DOHH2 (cell line): ENCODE data around the gene MRC2.
"Not testable (repeated sequence)": the region's sequence is repeated elsewhere in the genome, so short reads cannot be mapped to it uniquely, and the experiment has no call there.

ENCODE experiments used
- H3F3A ChIP-seq: fragments of 200-600 bp; sonication (generic), shearing (Covaris generic); 2 replicates; pipeline ENCODE4 v1.6.0; 2016; ENCODE audit warnings: antibody characterized with exemption, mild to moderate bottlenecking; ENCODE audit not compliant: control insufficient read depth, insufficient read depth
- H3K27ac ChIP-seq: fragments of 200-600 bp; sonication (generic); 2 replicates; pipeline ENCODE4 v1.5.1; 2014; ENCODE audit warnings: low read depth, mild to moderate bottlenecking, low read length, moderate library complexity
- H3K27me3 ChIP-seq: fragments of 200-600 bp; sonication (generic); 2 replicates; pipeline ENCODE4 v1.6.1; 2014; ENCODE audit warnings: mild to moderate bottlenecking, low read length, mixed read lengths; ENCODE audit not compliant: control insufficient read depth
- H3K36me3 ChIP-seq: fragments of 200-600 bp; sonication (generic); 2 replicates; pipeline ENCODE4 v1.6.1; 2014; ENCODE audit warnings: mild to moderate bottlenecking, low read length, moderate library complexity, mixed read lengths; ENCODE audit not compliant: control insufficient read depth
- H3K4me1 ChIP-seq: fragments of 200-600 bp; sonication (generic); 2 replicates; pipeline ENCODE4 v1.6.1; 2014; ENCODE audit warnings: mild to moderate bottlenecking, low read length, mixed read lengths; ENCODE audit not compliant: control insufficient read depth
- H3K4me2 ChIP-seq: fragments of 200-600 bp; sonication (generic); 2 replicates; pipeline ENCODE4 v1.6.0; 2014; ENCODE audit warnings: mild to moderate bottlenecking, low read length, moderate library complexity
- H3K4me3 ChIP-seq: fragments of 200-600 bp; sonication (generic); 2 replicates; pipeline ENCODE4 v1.5.1; 2014; ENCODE audit warnings: mild to moderate bottlenecking, low read length, mixed read lengths
- H3K79me2 ChIP-seq: fragments of 200-600 bp; sonication (generic); 2 replicates; pipeline ENCODE4 v1.6.1; 2014; ENCODE audit warnings: mild to moderate bottlenecking, low read length, mixed read lengths; ENCODE audit not compliant: control insufficient read depth
- H3K9me2 ChIP-seq: fragments of 200-600 bp; sonication (generic); replicated peaks from 2 replicates; pipeline ENCODE4 v1.6.1; 2014; ENCODE audit warnings: mild to moderate bottlenecking, low read length, mixed read lengths; ENCODE audit not compliant: control insufficient read depth
- H3K9me3 ChIP-seq: fragments of 200-600 bp; sonication (generic); 2 replicates; pipeline ENCODE4 v1.6.1; 2014; ENCODE audit warnings: antibody characterized with exemption, low read length, mixed read lengths; ENCODE audit not compliant: control insufficient read depth, insufficient read depth
- H4K20me1 ChIP-seq: fragments of 200-600 bp; sonication (generic); 2 replicates; pipeline ENCODE4 v1.6.0; 2014; ENCODE audit warnings: low read depth, mild to moderate bottlenecking, antibody characterized with exemption, low read length, moderate library complexity; ENCODE audit not compliant: control insufficient read depth, insufficient read depth
- CTCF ChIP-seq: fragments of 200-600 bp; sonication (generic); IDR thresholded peaks from one replicate; pipeline ENCODE4 v1.5.1; 2014; ENCODE audit warnings: antibody characterized with exemption, mild to moderate bottlenecking, low read depth, low read length; ENCODE audit not compliant: poor library complexity, severe bottlenecking
- EZH2phosphoT487 ChIP-seq: fragments of 200-600 bp; sonication (generic); IDR thresholded peaks from 2 replicates; pipeline ENCODE4 v1.6.1; 2017; ENCODE audit warnings: borderline replicate concordance, mild to moderate bottlenecking, antibody characterized with exemption, low read length, moderate library complexity, mixed read lengths

The MRC2 gene

GRCh38 chr17:62600805-62601204 lies 26.7 kb upstream of the MRC2 start:
- Histone ChIP-seq H3K9me2 (no peaks in the 10 kb centered on the region), H3K4me3 (no peak overlapping the region), H3K4me2 (no peak overlapping the region), H3K27ac (no peak overlapping the region), H3K36me3 (peaks cover 72% of the 10 kb centered on the region), H3K4me1 (no peaks in the 10 kb centered on the region), H3K79me2 (no peaks in the 10 kb centered on the region), H4K20me1 (no peaks in the 10 kb centered on the region), H3K9me3 (no peaks in the 10 kb centered on the region), H3K27me3 (no peaks in the 10 kb centered on the region), H3F3A (no peaks in the 10 kb centered on the region)
- no peak for TF ChIP-seq CTCF
- TF ChIP-seq EZH2phosphoT487, result no peak

- H3K4me1 ChIP-seq, result no peaks in the 10 kb centered on the region
- no peaks in the 10 kb centered on the region for H3K9me3 ChIP-seq
- H3K9me2 ChIP-seq, result no peaks in the 10 kb centered on the region
- H3K4me3 ChIP-seq, result no peak overlapping the region
- H3F3A ChIP-seq, result no peaks in the 10 kb centered on the region
- no peaks in the 10 kb centered on the region for H4K20me1 ChIP-seq
- TF ChIP-seq CTCF (no peak), EZH2phosphoT487 (no peak)
- no peak overlapping the region for H3K27ac ChIP-seq
- no peaks in the 10 kb centered on the region for H3K27me3 ChIP-seq
- peaks cover 71% of the 10 kb centered on the region for H3K36me3 ChIP-seq
- H3K4me2 ChIP-seq, result no peak overlapping the region
- no peaks in the 10 kb centered on the region for H3K79me2 ChIP-seq
These were observed 26.0 kb upstream of the MRC2 start for GRCh38 chr17:62601471-62601870.

- not testable (repeated sequence) for H3K27ac ChIP-seq, H4K20me1 ChIP-seq, H3K4me1 ChIP-seq, H3K79me2 ChIP-seq, H3F3A ChIP-seq, H3K4me2 ChIP-seq, H3K9me3 ChIP-seq, H3K9me2 ChIP-seq, H3K27me3 ChIP-seq, H3K4me3 ChIP-seq
- peaks cover 77% of the 10 kb centered on the region for H3K36me3 ChIP-seq
These were observed 23.7 kb upstream of the MRC2 start for GRCh38 chr17:62603783-62604182.

DNA sequence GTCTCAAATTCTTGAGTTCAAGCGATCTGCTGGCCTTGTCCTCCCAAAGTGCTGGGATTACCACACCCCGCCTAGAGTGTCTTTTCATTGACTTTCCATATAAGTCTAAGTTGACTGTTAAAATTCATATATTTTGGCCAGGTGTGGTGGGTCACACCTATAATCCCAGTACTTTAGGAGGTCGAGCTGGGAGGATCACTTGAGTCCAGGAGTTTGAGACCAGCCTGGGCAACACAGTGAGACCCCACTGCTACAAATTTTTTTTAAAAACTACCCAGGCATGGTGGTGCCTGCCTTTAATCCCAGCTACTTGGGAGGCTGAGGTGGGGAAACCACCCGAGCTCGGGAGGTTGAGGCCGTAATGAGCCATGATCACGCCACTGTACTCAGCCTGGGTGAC lies 21.9 kb upstream of the MRC2 start:
- Histone ChIP-seq H3K9me3 (no peaks in the 10 kb centered on the region), H3K36me3 (peaks cover 79% of the 10 kb centered on the region), H3K4me2 (no peak overlapping the region), H3K27me3 (no peaks in the 10 kb centered on the region), H3K4me3 (no peak overlapping the region), H3K4me1 (no peaks in the 10 kb centered on the region), H4K20me1 (no peaks in the 10 kb centered on the region), H3K9me2 (no peaks in the 10 kb centered on the region), H3F3A (no peaks in the 10 kb centered on the region), H3K27ac (no peak overlapping the region), H3K79me2 (no peaks in the 10 kb centered on the region)
- TF ChIP-seq EZH2phosphoT487 (no peak), CTCF (no peak)
